ENCODE results near the gene EIF2B5. TPM values are rescaled to one million over a fixed set of nuclear protein-coding genes. Genes with fewer than 3 reads are reported as not detected.

EIF2B5 gene
- total and polyA plus RNA-seq, 2 of the 13 experiments (the other 11 are each of a cell fraction or from before 2014, with no cell fraction given), result 38.4 to 60.2 TPM

DNA sequence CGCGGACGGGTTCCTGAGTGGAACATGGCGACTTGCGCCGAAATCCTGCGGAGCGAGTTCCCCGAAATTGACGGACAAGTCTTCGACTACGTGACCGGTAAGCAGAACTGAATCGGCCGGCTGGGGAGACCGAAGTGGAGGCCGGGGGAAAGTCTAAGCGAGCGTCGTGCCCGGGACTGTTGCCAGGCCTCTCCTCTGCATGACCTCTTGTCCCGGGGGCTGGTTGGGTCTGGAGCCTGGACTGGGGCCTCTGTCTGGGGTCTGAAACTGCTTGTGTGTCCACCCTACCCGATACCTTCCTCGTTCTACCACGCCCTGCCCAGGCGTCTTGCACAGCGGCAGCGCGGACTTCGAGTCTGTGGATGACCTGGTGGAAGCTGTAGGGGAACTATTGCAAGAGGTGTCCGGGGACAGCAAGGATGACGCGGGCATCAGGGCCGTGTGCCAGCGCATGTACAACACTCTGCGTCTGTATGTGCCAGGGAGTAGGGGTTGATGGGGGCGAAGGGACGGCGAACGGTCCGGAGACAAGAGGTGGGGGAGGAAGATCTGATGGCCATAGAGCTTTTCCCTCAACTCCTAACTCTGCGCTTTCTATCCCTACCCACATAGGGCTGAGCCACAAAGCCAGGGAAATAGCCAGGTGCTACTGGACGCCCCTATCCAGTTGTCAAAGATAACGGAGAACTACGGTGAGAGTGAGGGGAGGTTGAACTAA, 51.2 kb downstream of the EIF2B5 start, which contains the start of gene ABCF3 (continued):
- TF ChIP-seq SNAPC4 (CRISPR knock-in tag; IDR thresholded peaks at IDR 0.05), result 0 out of 2 replicates have a peak, but pooled peaks have one; percentile 19
- TF ChIP-seq ZNF674 (CRISPR knock-in tag; IDR thresholded peaks at IDR 0.05; ENCODE audit: low read depth), result no peak
- no peak for TF ChIP-seq ZNF660 (CRISPR knock-in tag; IDR thresholded peaks at IDR 0.05; ENCODE audit: borderline replicate concordance, low read depth)
- TF ChIP-seq HOXA3 (CRISPR knock-in tag; IDR thresholded peaks at IDR 0.05), result no peak; the same call in 1 of the 2 replicates
- no peak for TF ChIP-seq RORA (CRISPR knock-in tag; IDR thresholded peaks at IDR 0.05)
- TF ChIP-seq MNT (IDR thresholded peaks at IDR 0.05), result no peak
- TF ChIP-seq RXRA (CRISPR knock-in tag; IDR thresholded peaks at IDR 0.05), result peak; percentile 56; the same call in 1 of the 2 replicates
- TF ChIP-seq HDAC1 (CRISPR knock-in tag; IDR thresholded peaks at IDR 0.05), result peak; percentile 81
- no peak for TF ChIP-seq ZMYM3 (CRISPR knock-in tag; IDR thresholded peaks at IDR 0.05)
- TF ChIP-seq HMGA1 (CRISPR knock-in tag; conservative IDR thresholded peaks at IDR 0.05), result no peak
- peak; percentile 70; the same call in 1 of the 2 replicates for TF ChIP-seq KAT7 (CRISPR knock-in tag; IDR thresholded peaks at IDR 0.05; ENCODE audit: borderline replicate concordance)
- TF ChIP-seq AKAP8 (CRISPR knock-in tag; IDR thresholded peaks at IDR 0.05), result 0 out of 2 replicates have a peak, but pooled peaks have one; percentile 6
- TF ChIP-seq KLF15 (CRISPR knock-in tag; IDR thresholded peaks at IDR 0.05; ENCODE audit: borderline replicate concordance), result no peak
- TF ChIP-seq ZNF232 (CRISPR knock-in tag; IDR thresholded peaks at IDR 0.05; ENCODE audit: borderline replicate concordance), result no peak
- no peak for TF ChIP-seq LCORL (IDR thresholded peaks at IDR 0.05)
- no peak; the same call in 1 of the 2 replicates for TF ChIP-seq LCORL (CRISPR knock-in tag; IDR thresholded peaks at IDR 0.05)
- TF ChIP-seq REL (CRISPR knock-in tag; conservative IDR thresholded peaks at IDR 0.05), result no peak
- TF ChIP-seq TEAD2 (CRISPR knock-in tag; IDR thresholded peaks at IDR 0.05), result no peak
- no peak for TF ChIP-seq NFYB (CRISPR knock-in tag; IDR thresholded peaks at IDR 0.05)
- no peak for TF ChIP-seq STAT5B (CRISPR knock-in tag; IDR thresholded peaks at IDR 0.05)
- TF ChIP-seq ZNF441 (CRISPR knock-in tag; IDR thresholded peaks at IDR 0.05; ENCODE audit: borderline replicate concordance), result peak; percentile 57; the same call in 1 of the 2 replicates
- TF ChIP-seq, protein P1, sequence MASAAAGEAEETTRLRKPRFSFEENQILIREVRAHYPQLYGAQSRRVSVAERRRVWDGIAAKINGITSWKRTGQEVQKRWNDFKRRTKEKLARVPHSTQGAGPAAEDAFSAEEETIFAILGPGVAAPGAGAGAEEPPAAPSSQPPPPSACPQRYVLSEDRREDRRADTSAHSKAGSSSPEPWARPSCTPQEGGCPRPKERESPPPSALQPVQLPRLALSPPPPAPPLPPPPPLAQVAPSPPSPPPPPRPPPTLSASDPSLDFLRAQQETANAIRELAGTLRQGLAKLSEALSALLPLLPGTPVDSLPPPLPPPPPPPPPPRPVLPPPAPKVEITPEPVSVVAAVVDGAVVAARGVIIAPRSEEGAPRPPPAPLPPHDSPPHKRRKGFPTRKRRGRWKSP (CRISPR knock-in tag; IDR thresholded peaks at IDR 0.05), result no peak
- TF ChIP-seq RFXANK (CRISPR knock-in tag; IDR thresholded peaks at IDR 0.05), result no peak
- TF ChIP-seq THAP7 (CRISPR knock-in tag; IDR thresholded peaks at IDR 0.05), result peak; percentile 85
